ENCODE data around the gene METRNL. TPM values are rescaled to one million over a fixed set of nuclear protein-coding genes. Genes with fewer than 3 reads are reported as not detected.
A peak's percentile ranks its signal among the peaks of the same experiment; 100 is the strongest.
"Not testable (repeated sequence)": the region's sequence is repeated elsewhere in the genome, so short reads cannot be mapped to it uniquely, and the experiment has no call there.

Gene METRNL
- total and polyA plus RNA-seq, 4 donors, result 0.67 to 9.0 (median 8.6) TPM

GRCh38 chr17:83031321-83031945 lies 48.0 kb upstream of the METRNL start:
- no peak overlapping the region for H3K4me3 ChIP-seq (ENCODE audit: low read depth in 1 of 3, low read length in 3 of 3)
- peaks cover 0 to 2% (median 0%) of the 10 kb centered on the region in 4 donors for H3K4me1 ChIP-seq (ENCODE audit: control insufficient read depth in 4 of 4, insufficient read depth in 4 of 4, low read length in 3 of 4)
- H3K27ac ChIP-seq (ENCODE audit: low read depth in 1 of 2, low read length in 2 of 2), result no peak overlapping the region
- peak; percentile 14 for DNase-seq (ENCODE audit: low spot score)
- 97% methylated on average over 35 of the region's 35 CpGs for WGBS
- no peak for TF ChIP-seq ZBTB33 (IDR thresholded peaks at IDR 0.05)
- no peak for TF ChIP-seq JUND (IDR thresholded peaks at IDR 0.05)
- no peak for TF ChIP-seq SP1 (IDR thresholded peaks at IDR 0.05)
- no peak for TF ChIP-seq YY1 (IDR thresholded peaks at IDR 0.05)
- no peak for TF ChIP-seq RXRA (IDR thresholded peaks at IDR 0.05)
- TF ChIP-seq CTCF (IDR thresholded peaks at IDR 0.05; ENCODE audit: low read depth, low read length, missing input control), result no peak
- TF ChIP-seq MAX (IDR thresholded peaks at IDR 0.05), result no peak
- no peak for TF ChIP-seq ATF3 (IDR thresholded peaks at IDR 0.05)
- TF ChIP-seq HNF4G (IDR thresholded peaks at IDR 0.05), result no peak
- TF ChIP-seq NR2F2 (IDR thresholded peaks at IDR 0.05), result no peak
- no peak for TF ChIP-seq REST (IDR thresholded peaks at IDR 0.05)
- no peak for TF ChIP-seq EGR1 (IDR thresholded peaks at IDR 0.05; ENCODE audit: low read depth in 2 of 2)
- no peak for TF ChIP-seq RAD21 (IDR thresholded peaks at IDR 0.05)
- TF ChIP-seq HNF4A (conservative IDR thresholded peaks at IDR 0.05), result no peak
- no peak for TF ChIP-seq GABPA (IDR thresholded peaks at IDR 0.05 in 1 of 2, conservative IDR thresholded peaks at IDR 0.05 in 1 of 2)
- TF ChIP-seq TAF1 (conservative IDR thresholded peaks at IDR 0.05), result no peak
- no peak for TF ChIP-seq FOXA2 (IDR thresholded peaks at IDR 0.05)
- peaks cover 0 to 6% (median under 1%) of the 10 kb centered on the region in 4 donors for H3K36me3 ChIP-seq (ENCODE audit: control insufficient read depth in 4 of 4, insufficient read depth in 3 of 4, low read depth in 1 of 4, low read length in 3 of 4)
- H3K9me3 ChIP-seq (ENCODE audit: control insufficient read depth in 4 of 4, low read length in 3 of 4), result no peaks in the 10 kb centered on the region
- H3K27me3 ChIP-seq (ENCODE audit: control insufficient read depth in 4 of 4, insufficient read depth in 4 of 4, low read length in 3 of 4), result no peaks in the 10 kb centered on the region
- H3K9ac ChIP-seq (ENCODE audit: low read depth in 1 of 2, low read length in 2 of 2), result no peak overlapping the region

GRCh38 chr17:83031946-83032451 lies 47.4 kb upstream of the METRNL start:
- DNase-seq (ENCODE audit: low spot score); H3K9me3 ChIP-seq (ENCODE audit: control insufficient read depth in 4 of 4, low read length in 3 of 4); H3K27me3 ChIP-seq (ENCODE audit: control insufficient read depth in 4 of 4, insufficient read depth in 4 of 4, low read length in 3 of 4); H3K9ac ChIP-seq (ENCODE audit: low read depth in 1 of 2, low read length in 2 of 2); H3K4me3 ChIP-seq (ENCODE audit: low read depth in 1 of 3, low read length in 3 of 3); H3K27ac ChIP-seq (ENCODE audit: low read depth in 1 of 2, low read length in 2 of 2); H3K36me3 ChIP-seq (ENCODE audit: control insufficient read depth in 4 of 4, insufficient read depth in 3 of 4, low read depth in 1 of 4, low read length in 3 of 4); H3K4me1 ChIP-seq (ENCODE audit: control insufficient read depth in 4 of 4, insufficient read depth in 4 of 4, low read length in 3 of 4): not testable (repeated sequence)
- WGBS, result 98% methylated on average over 33 of the region's 33 CpGs
